GM23338 (cell line): Measurements from ENCODE around the gene FAM237B.

Experiments used
- CREB1 ChIP-seq: fragments of 250-450 bp; sonication (Bioruptor Pico); IDR thresholded peaks from 2 replicates; pipeline ENCODE4 v1.5.0; 2020; ENCODE audit warnings: low read depth, mild to moderate bottlenecking, moderate library complexity
- CTCF ChIP-seq, 2 experiments: fragments of 200-600 bp in 1 of 2; sonication (generic) in 1 of 2; conservative IDR thresholded peaks; 2 replicates each; pipeline versions ENCODE4 v1.5.1 to v1.6.1; 2016 to 2017; ENCODE audit warnings: antibody characterized with exemption in 2 of 2, low read depth in 2 of 2, mild to moderate bottlenecking in 2 of 2, moderate library complexity in 1 of 2
- EZH2 ChIP-seq: fragments of 200-600 bp; sonication (generic); IDR thresholded peaks from one replicate; pipeline ENCODE4 v1.8.0; 2017; ENCODE audit warnings: antibody characterized with exemption, mild to moderate bottlenecking, low read depth; ENCODE audit not compliant: unreplicated experiment
- EZH2phosphoT487 ChIP-seq: fragments of 200-600 bp; sonication (generic); IDR thresholded peaks from one replicate; pipeline ENCODE4 v1.8.1; 2018; ENCODE audit warnings: antibody characterized with exemption; ENCODE audit not compliant: unreplicated experiment
- POLR2AphosphoS5 ChIP-seq: IDR thresholded peaks from 2 replicates; pipeline ENCODE4 v1.6.1; 2016; ENCODE audit warnings: antibody characterized with exemption, low read depth

GRCh38 chr7:90274161-90274560, 46.9 kb downstream of the FAM237B start:
- no peak for TF ChIP-seq POLR2AphosphoS5
- no peak for TF ChIP-seq CTCF (conservative IDR thresholded peaks at IDR 0.05; ENCODE audit: low read depth in 2 of 2)
- no peak for TF ChIP-seq EZH2phosphoT487
- TF ChIP-seq EZH2 = no peak
- TF ChIP-seq CREB1 (CRISPR knock-in tag) = no peak
